Suprapubic skin (tissue), 4 donors: ENCODE measurements around the gene HSPG2. TPM values are rescaled to one million over a fixed set of nuclear protein-coding genes. Genes with fewer than 3 reads are reported as not detected.

ENCODE experiments used
- DNase-seq, 2 donors: peaks; one replicate each; pipeline ENCODE4 v3.0.0-alpha.2; 2019; ENCODE audit warnings: low spot score in 2 of 2
- H3K27ac ChIP-seq: fragments of 200-600 bp; sonication (generic); one replicate; pipeline ENCODE4 v1.5.1; 2019
- H3K27me3 ChIP-seq: fragments of 200-600 bp; sonication (generic); one replicate; pipeline ENCODE4 v1.5.1; 2019
- H3K36me3 ChIP-seq: fragments of 200-600 bp; sonication (generic); one replicate; pipeline ENCODE4 v1.5.1; 2019
- H3K4me1 ChIP-seq: fragments of 200-600 bp; sonication (generic); one replicate; pipeline ENCODE4 v1.5.1; 2019
- H3K4me3 ChIP-seq: fragments of 200-600 bp; sonication (generic); one replicate; pipeline ENCODE4 v1.5.1; 2019; ENCODE audit warnings: mild to moderate bottlenecking
- H3K9me3 ChIP-seq: fragments of 200-600 bp; sonication (generic); one replicate; pipeline ENCODE4 v1.5.1; 2019
- EP300 ChIP-seq: sonication (generic); formaldehyde crosslinking; IDR thresholded peaks from one replicate; pipeline ENCODE4 v1.6.1; 2017; ENCODE audit warnings: antibody characterized with exemption
- POLR2A ChIP-seq, 2 donors: fragments of 450-650 bp; IDR thresholded peaks; one replicate each; pipeline ENCODE4 v1.6.1; 2017; ENCODE audit warnings: antibody characterized with exemption in 2 of 2, mild to moderate bottlenecking in 2 of 2, moderate library complexity in 2 of 2
- POLR2AphosphoS5 ChIP-seq, 3 donors: sonication (generic); formaldehyde crosslinking; IDR thresholded peaks; one replicate each; pipeline ENCODE4 v1.6.1; 2017; ENCODE audit warnings: antibody characterized with exemption in 3 of 3
- WGBS: methylation state at CpG from one replicate; pipeline ENCODE4 v1.1.5; 2018; 5-methylcytosine and 5-hydroxymethylcytosine counted together
- total RNA-seq, 4 donors: library from RNA; depleted of rRNA; stranded (reverse); fragments of >200 nt; gene quantifications; one replicate each; pipeline ENCODE4 v1.1.0, GENCODE V29; 2016
- TF ChIP-seq, protein P1 (sequence below), 2 donors: fragments of 200-600 bp in 1 of 2; fragments of 450-650 bp in 1 of 2; sonication (generic) in 1 of 2; IDR thresholded peaks; one replicate each; pipeline ENCODE4 v1.5.1; 2016 to 2019; ENCODE audit warnings: antibody characterized with exemption in 2 of 2, mild to moderate bottlenecking in 1 of 2, moderate library complexity in 1 of 2

The HSPG2 gene
- total RNA-seq, 4 donors from 2014 or later = 97.5 to 164 (median 131) TPM

DNA sequence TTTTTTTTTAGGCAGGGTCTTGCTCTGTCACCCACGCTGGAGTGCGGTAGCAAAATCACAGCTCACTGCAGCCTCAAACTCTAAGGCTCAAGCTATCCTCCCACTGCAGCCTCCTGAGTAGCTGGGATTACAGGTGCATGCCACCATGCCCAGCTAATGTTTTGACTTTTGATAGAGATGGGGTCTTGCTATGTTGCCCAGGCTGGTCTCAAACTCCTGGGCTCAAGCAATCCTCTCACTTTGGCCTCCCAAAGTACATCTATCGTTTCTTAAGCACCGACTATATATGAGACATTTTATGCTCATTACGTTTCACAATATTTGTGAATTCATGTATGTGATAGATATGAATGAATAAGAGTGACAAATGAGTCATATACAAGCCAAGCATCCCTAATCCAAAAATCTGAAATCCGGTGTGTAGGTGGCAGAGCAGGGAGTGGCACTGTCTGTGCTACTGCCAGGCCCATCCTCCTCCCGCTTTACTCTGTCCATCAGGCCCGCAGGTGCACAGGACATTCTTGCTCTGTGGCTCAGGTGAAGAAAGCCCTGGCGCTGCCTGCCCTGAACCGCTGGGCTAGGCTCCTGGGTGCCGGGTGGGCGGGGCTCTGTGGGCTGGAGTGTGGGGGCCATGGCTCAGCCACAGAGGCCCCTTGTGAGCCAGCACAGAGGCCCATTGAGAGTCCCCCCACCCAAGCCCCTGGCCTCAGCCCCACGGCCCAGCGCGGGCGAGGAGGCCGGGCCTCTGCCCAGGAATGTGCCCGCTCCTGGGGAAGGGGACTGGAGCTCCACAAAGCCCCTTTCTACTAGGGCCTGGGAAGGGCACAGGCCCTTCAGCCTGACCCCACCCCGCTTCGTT, 45.3 kb downstream of the HSPG2 start:
- Histone ChIP-seq H3K36me3 (peaks cover 66% of the 10 kb centered on the region), H3K4me3 (no peak overlapping the region), H3K4me1 (peaks cover 23% of the 10 kb centered on the region), H3K27me3 (no peaks in the 10 kb centered on the region), H3K27ac (no peak overlapping the region), H3K9me3 (no peaks in the 10 kb centered on the region)
- DNase-seq = no peak
- WGBS = 75% methylated on average over 11 of the region's 20 CpGs
- TF ChIP-seq EP300 (no peak), POLR2AphosphoS5 (IDR thresholded peaks at IDR 0.05) (no peak), POLR2A (IDR thresholded peaks at IDR 0.05) (no peak)
- TF ChIP-seq, protein P1, sequence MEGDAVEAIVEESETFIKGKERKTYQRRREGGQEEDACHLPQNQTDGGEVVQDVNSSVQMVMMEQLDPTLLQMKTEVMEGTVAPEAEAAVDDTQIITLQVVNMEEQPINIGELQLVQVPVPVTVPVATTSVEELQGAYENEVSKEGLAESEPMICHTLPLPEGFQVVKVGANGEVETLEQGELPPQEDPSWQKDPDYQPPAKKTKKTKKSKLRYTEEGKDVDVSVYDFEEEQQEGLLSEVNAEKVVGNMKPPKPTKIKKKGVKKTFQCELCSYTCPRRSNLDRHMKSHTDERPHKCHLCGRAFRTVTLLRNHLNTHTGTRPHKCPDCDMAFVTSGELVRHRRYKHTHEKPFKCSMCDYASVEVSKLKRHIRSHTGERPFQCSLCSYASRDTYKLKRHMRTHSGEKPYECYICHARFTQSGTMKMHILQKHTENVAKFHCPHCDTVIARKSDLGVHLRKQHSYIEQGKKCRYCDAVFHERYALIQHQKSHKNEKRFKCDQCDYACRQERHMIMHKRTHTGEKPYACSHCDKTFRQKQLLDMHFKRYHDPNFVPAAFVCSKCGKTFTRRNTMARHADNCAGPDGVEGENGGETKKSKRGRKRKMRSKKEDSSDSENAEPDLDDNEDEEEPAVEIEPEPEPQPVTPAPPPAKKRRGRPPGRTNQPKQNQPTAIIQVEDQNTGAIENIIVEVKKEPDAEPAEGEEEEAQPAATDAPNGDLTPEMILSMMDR (IDR thresholded peaks at IDR 0.05) = no peak

DNA sequence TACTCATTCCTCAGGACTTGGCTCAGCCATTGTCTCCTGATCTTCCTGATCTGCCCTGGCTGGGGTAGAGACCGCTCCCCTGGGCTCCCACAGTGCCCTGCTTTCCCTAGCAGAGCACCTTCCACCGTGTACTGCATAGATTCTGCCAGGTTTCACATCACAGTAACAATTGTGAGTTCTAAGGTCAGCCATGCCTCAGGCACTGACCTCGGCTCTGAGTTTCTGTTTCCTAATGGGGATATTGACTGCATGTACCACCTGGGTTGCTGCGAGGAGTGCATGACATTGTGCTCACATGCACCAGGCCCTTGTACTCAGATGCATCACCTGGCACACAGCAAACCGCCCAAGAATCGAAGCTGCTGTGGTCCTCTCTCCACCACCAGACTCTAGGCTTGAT, 46.0 kb downstream of the HSPG2 start:
- Histone ChIP-seq H3K9me3 (no peaks in the 10 kb centered on the region), H3K4me3 (no peak overlapping the region), H3K36me3 (peaks cover 74% of the 10 kb centered on the region), H3K27me3 (no peaks in the 10 kb centered on the region), H3K4me1 (peaks cover 15% of the 10 kb centered on the region), H3K27ac (no peak overlapping the region)
- no peak for TF ChIP-seq POLR2AphosphoS5 (IDR thresholded peaks at IDR 0.05)
- TF ChIP-seq EP300 = no peak
- TF ChIP-seq POLR2A (IDR thresholded peaks at IDR 0.05) = no peak
- TF ChIP-seq, protein P1 (IDR thresholded peaks at IDR 0.05) = no peak
- DNase-seq = no peak
- 79% methylated on average over 6 of the region's 6 CpGs for WGBS

DNA sequence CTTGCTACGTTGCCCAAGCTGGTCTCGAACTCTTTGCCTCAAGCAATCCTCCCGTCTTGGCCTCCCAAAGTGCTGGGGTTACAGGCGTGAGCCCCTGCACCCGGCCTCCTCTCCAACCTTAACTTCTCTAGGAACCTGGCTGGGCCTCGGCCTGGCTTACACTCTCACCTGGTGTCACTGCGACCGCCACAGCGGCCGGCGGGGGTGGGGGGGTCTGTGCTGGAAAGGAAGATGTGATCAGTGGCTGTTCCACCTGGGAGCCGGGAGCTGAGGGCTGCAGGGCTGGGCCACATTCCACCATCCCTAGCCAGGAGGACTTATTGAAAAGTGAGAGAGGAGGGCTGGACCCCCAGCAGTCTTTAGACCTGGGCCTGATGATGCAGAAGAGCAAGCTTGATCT, 48.6 kb downstream of the HSPG2 start:
- no peak for DNase-seq
- Histone ChIP-seq H3K4me3 (no peak overlapping the region), H3K36me3 (peaks cover 78% of the 10 kb centered on the region), H3K4me1 (no peaks in the 10 kb centered on the region), H3K27me3 (no peaks in the 10 kb centered on the region), H3K27ac (no peak overlapping the region), H3K9me3 (no peaks in the 10 kb centered on the region)
- 92% methylated on average over 12 of the region's 12 CpGs for WGBS
- TF ChIP-seq, protein P1 (IDR thresholded peaks at IDR 0.05) = no peak
- TF ChIP-seq POLR2A (IDR thresholded peaks at IDR 0.05) (no peak), POLR2AphosphoS5 (IDR thresholded peaks at IDR 0.05) (no peak), EP300 (no peak)

DNA sequence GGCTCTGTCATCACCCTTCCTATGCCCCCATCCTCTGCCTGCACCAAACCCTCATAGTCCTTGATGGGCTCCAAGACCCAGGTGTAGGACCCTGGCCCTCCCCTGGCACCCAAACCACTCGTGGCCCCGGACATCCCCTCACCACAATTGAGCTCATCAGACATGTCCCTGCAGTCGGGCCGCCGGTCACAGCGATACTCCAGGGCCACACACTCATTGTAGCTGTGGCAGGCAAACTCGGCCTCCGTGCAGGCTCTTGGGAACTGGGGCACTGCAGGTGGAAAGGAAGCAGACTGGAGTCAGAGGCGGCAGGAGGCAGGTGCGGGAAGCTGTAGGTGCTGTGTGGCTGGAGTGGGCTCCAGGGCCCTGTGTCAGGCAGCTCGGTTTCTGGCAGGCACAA, 49.3 kb downstream of the HSPG2 start:
- DNase-seq = no peak
- H3K4me3 ChIP-seq = no peak overlapping the region
- H3K27ac ChIP-seq = no peak overlapping the region
- peaks cover 80% of the 10 kb centered on the region for H3K36me3 ChIP-seq
- H3K9me3 ChIP-seq = no peaks in the 10 kb centered on the region
- TF ChIP-seq POLR2A (IDR thresholded peaks at IDR 0.05) (no peak), EP300 (no peak), POLR2AphosphoS5 (IDR thresholded peaks at IDR 0.05) (no peak)
- TF ChIP-seq, protein P1 (IDR thresholded peaks at IDR 0.05) = no peak
- 97% methylated on average over 11 of the region's 11 CpGs for WGBS
- H3K27me3 ChIP-seq = no peaks in the 10 kb centered on the region
- H3K4me1 ChIP-seq = no peaks in the 10 kb centered on the region

DNA sequence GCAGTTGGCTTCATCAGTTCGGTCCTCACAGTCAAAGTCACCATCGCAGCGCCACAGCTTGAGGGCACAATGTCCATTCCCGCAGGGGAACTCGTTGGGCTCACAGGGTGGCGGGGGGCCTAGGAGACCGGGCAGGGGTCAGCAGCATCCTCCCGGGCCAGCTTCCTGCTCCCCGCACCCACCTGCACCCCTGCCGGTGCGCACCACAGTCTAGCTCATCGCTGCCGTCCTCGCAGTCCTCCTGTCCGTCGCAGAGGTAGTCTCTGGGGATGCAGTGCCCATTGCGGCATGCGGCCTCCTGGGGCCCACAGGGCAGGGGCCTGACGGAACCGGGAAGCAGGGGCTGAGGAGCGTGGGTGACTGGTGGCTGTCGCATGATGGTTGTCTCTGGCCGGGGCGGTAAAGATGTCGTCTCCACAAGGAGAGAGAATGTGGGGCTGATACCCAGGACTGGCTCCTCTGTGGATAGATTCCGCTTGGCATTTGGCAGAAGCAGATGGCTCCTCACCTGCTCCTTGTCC, 49.8 kb downstream of the HSPG2 start:
- H3K27ac ChIP-seq = no peak overlapping the region
- no peak overlapping the region for H3K4me3 ChIP-seq
- no peaks in the 10 kb centered on the region for H3K4me1 ChIP-seq
- DNase-seq = no peak
- TF ChIP-seq EP300 (no peak), POLR2A (IDR thresholded peaks at IDR 0.05) (no peak), POLR2AphosphoS5 (IDR thresholded peaks at IDR 0.05) (no peak)
- TF ChIP-seq, protein P1 (IDR thresholded peaks at IDR 0.05) = no peak
- WGBS = 88% methylated on average over 17 of the region's 26 CpGs
- H3K9me3 ChIP-seq = no peaks in the 10 kb centered on the region
- H3K36me3 ChIP-seq = peaks cover 82% of the 10 kb centered on the region
- no peaks in the 10 kb centered on the region for H3K27me3 ChIP-seq
